Astrocyte (in vitro differentiated cells and primary cell): Measurements from ENCODE around the gene PKP1.

ENCODE experiments used
- CTCF ChIP-seq: IDR thresholded peaks from 2 replicates; pipeline ENCODE4 v1.5.1; 2011; ENCODE audit warnings: low read depth, mild to moderate bottlenecking, inconsistent platforms, low read length, moderate library complexity; ENCODE audit not compliant: insufficient read depth
- EZH2 ChIP-seq: IDR thresholded peaks from 2 replicates; pipeline ENCODE4 v1.6.1; 2012; ENCODE audit warnings: mild to moderate bottlenecking, low read length, inconsistent platforms; ENCODE audit not compliant: insufficient read depth

- TF ChIP-seq CTCF (no peak), EZH2 (no peak)
Measured at GRCh38 chr1:201377611-201378092, 94.3 kb downstream of the PKP1 start, which contains the start of gene TNNT2.
